Retinal pigment epithelial cell (primary cell): ENCODE data around the gene KDM1A.
"Not testable (repeated sequence)": the region's sequence is repeated elsewhere in the genome, so short reads cannot be mapped to it uniquely, and the experiment has no call there.

ENCODE experiments used
- DNase-seq: peaks from one replicate; pipeline ENCODE4 v3.0.0-alpha.2; 2010; ENCODE audit warnings: low read depth
- H3K4me3 ChIP-seq: 2 replicates; pipeline ENCODE4 v1.5.1; 2011; ENCODE audit warnings: mild to moderate bottlenecking, low read length, control low read depth, moderate library complexity
- CTCF ChIP-seq: conservative IDR thresholded peaks from 2 replicates; pipeline ENCODE4 v1.5.1; 2011; ENCODE audit warnings: low read depth, low read length, control low read depth, inconsistent platforms

Gene KDM1A

DNA sequence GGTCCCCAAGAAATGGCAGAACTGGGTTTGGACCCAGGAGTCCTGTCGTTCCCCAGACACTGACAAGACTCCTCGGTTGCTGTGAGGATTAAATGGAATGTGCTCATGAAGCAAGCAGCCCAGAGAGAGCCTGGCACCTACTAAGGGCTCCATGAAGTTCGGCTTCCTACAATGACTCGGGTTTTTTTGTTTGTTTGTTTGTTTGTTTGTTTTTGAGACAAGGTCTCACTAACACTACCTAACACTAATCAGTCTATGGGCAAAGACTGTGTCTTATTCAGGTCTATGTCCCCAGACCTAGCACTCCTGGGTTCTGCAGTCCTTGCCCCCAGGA lies 43.2 kb upstream of the KDM1A start:
- DNase-seq, result no peak

GRCh38 chr1:22976461-22977243 lies 42.6 kb upstream of the KDM1A start:
- no peak overlapping the region for H3K4me3 ChIP-seq
- TF ChIP-seq CTCF, result peak; percentile 86
- peak; percentile 38 for DNase-seq

More for the DNA sequence above, 43.2 kb upstream of the KDM1A start:
- no peak for TF ChIP-seq CTCF
- no peak overlapping the region for H3K4me3 ChIP-seq

- DNase-seq, result no peak
- no peak for TF ChIP-seq CTCF
These were observed 41.0 kb upstream of the KDM1A start for GRCh38 chr1:22978299-22978698.

DNA sequence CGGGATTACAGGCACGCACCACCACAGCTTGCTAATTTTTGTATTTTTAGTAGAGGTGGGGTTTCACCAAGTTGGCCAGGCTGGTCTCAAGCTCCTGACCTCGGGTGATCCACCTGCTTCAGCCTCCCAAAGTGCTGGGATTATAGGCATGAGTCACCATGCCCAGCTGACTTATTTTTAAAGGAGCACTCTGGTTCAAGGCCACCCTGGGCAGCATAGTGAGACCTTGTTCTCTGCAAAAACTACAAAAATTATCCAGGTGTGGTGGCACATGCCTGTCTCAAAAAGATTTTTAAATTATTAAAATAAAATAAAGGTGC lies 38.8 kb upstream of the KDM1A start:
- not testable (repeated sequence) for H3K4me3 ChIP-seq, DNase-seq

More at GRCh38 chr1:22978299-22978698, 41.0 kb upstream of the KDM1A start:
- H3K4me3 ChIP-seq, result no peak overlapping the region

- DNase-seq, result no peak
- TF ChIP-seq CTCF, result no peak
- no peak overlapping the region for H3K4me3 ChIP-seq
These were observed 35.3 kb upstream of the KDM1A start for GRCh38 chr1:22983944-22984343.

GRCh38 chr1:22992384-22992783 lies 26.9 kb upstream of the KDM1A start:
- not testable (repeated sequence) for DNase-seq, H3K4me3 ChIP-seq

DNA sequence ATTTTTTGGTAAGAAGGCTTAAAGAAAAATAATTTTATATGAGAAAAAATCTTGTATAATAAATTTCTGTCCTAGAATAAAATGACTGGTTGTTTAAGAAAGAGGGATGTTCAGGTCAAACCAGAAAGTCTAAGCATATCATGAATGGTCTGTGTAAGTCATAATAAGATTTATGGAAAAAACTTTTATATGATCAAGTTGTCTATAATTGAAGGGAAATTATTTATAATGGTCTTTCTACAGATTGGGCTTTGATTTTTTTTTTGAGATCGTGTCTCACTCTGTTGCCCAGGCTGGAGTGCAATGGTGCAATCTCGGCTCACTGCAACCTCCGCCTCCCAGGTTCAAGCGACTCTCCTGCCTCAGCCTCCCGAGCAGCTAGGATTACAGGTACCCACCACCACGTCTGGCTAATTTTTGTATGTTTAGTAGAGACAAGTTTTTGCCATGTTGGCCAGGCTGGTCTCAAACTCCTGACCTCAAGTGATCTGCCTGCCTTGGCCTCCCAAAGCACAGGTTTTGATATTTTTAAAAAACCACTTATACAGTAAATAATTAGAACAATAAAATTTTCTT lies 26.0 kb upstream of the KDM1A start:
- H3K4me3 ChIP-seq, result not testable (repeated sequence)

DNA sequence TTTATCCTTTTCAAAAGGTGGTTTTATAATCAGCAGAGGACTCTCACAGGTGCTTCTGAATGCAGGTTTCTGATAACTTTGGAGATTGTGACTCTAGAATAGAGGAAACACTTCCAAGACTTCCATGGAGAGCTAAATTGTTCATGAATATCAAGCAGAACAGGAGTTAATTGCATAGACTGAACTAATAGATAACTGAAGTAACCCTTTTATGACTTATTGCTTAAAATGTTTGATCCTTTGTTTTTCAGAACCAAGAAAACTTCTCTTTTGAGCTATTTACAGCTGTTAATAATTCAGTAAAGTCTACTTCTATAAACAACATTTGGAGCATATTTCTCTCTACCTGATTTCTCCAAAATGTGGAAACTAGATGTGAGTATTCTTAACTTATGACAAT lies 23.5 kb upstream of the KDM1A start:
- no peak for DNase-seq
- H3K4me3 ChIP-seq, result no peak overlapping the region
- no peak for TF ChIP-seq CTCF

More for the DNA sequence above, 26.0 kb upstream of the KDM1A start:
- DNase-seq, result not testable (repeated sequence)

DNA sequence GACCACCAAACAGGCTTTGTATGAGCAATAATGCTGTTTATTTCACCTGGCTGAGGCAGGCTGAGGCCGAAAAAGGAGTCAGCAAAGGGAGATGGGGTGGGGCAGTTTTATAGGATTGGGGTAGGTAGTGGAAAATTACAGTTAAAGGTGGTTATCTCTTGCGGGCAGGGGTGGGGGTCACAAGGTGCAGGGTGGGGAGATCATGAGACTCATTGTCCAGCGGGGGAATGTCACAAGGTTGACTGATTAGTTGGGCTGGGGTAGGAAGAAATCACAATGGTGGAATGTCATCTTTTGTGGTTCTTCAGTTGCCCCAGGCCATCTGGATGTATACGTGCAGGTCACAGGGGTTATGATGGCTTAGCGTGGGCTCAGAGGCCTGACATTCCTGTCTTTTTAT lies 21.7 kb upstream of the KDM1A start:
- not testable (repeated sequence) for H3K4me3 ChIP-seq, DNase-seq

DNA sequence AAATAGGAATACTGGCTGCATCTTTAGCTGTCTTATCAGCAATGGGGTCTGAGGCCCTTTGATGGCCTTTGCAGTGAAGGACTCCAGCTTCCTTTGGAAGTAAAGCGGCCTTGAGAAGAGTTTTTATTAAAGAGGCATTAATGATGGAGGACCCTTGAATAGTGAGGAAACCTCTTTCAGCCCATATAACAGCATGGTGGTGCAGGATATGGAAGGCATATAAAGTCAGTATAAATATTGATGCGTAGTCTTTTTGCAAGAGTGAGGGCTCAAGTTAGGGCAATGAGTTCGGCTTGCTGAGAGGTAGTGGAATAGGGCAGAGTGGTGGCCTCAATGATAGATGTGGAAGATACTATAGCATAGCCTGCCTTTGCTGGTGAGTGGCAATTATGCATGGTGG lies 19.1 kb upstream of the KDM1A start:
- not testable (repeated sequence) for DNase-seq

GRCh38 chr1:23002218-23002617 lies 17.1 kb upstream of the KDM1A start:
- not testable (repeated sequence) for DNase-seq, H3K4me3 ChIP-seq

More for the DNA sequence above, 19.1 kb upstream of the KDM1A start:
- not testable (repeated sequence) for H3K4me3 ChIP-seq
